GM19463 (cell line): ENCODE data around the gene ACOX3.

Source experiments
- ATAC-seq: cut with Tn5 transposase; IDR thresholded peaks from one replicate; pipeline ENCODE4 v1.9.1; 2021; ENCODE audit warnings: mild to moderate bottlenecking, moderate library complexity; ENCODE audit not compliant: unreplicated experiment

The ACOX3 gene

GRCh38 chr4:8325291-8325973 lies 115.1 kb downstream of the ACOX3 start:
- no peak for ATAC-seq

GRCh38 chr4:8324640-8325239 lies 115.8 kb downstream of the ACOX3 start:
- ATAC-seq: no peak

GRCh38 chr4:8323947-8324555 lies 116.5 kb downstream of the ACOX3 start:
- no peak for ATAC-seq

GRCh38 chr4:8322794-8323704 lies 117.5 kb downstream of the ACOX3 start:
- no peak for ATAC-seq

- ATAC-seq: no peak
These were observed 118.8 kb downstream of the ACOX3 start for GRCh38 chr4:8321771-8322170.

- no peak for ATAC-seq
These were observed 119.3 kb downstream of the ACOX3 start for GRCh38 chr4:8321220-8321619.

- ATAC-seq: no peak
These were observed 120.2 kb downstream of the ACOX3 start for GRCh38 chr4:8320386-8320750.

- no peak for ATAC-seq
These were observed 120.7 kb downstream of the ACOX3 start for GRCh38 chr4:8319731-8320385.

GRCh38 chr4:8319061-8319460 lies 121.5 kb downstream of the ACOX3 start:
- ATAC-seq: no peak

- ATAC-seq: no peak
These were observed 122.0 kb downstream of the ACOX3 start for GRCh38 chr4:8318509-8318908.

GRCh38 chr4:8317474-8317873 lies 123.0 kb downstream of the ACOX3 start:
- ATAC-seq: no peak

- no peak for ATAC-seq
These were observed 123.6 kb downstream of the ACOX3 start for GRCh38 chr4:8316911-8317351.
